GM10248 (cell line): Measurements from ENCODE around the gene ELAC2.

Experiments
- CTCF ChIA-PET: fragments of 300-600 bp; sonication (Branson Sonifier 250); formaldehyde crosslinking; extraction: SDS; loops from one replicate; lab custom pipeline; 2021; ENCODE audit warnings: antibody characterized with exemption; lab: Yijun Ruan, JAX
- POLR2A ChIA-PET: fragments of 350-650 bp; sonication (Branson Sonifier 250); formaldehyde crosslinking; extraction: SDS; loops from one replicate; lab custom pipeline; 2020; ENCODE audit warnings: antibody characterized with exemption; lab: Yijun Ruan, JAX
- DNase-seq: peaks from one replicate; pipeline ENCODE4 v3.0.0; 2012; ENCODE audit errors: extremely low spot score
- CTCF ChIP-seq: IDR thresholded peaks from 2 replicates; pipeline ENCODE4 v1.5.1; 2012; ENCODE audit warnings: mild to moderate bottlenecking, low read depth; ENCODE audit errors: extremely low read depth, missing control alignments, control extremely low read depth

ELAC2 gene

GRCh38 chr17:13024526-13025257 lies 6.9 kb upstream of the ELAC2 start:
- POLR2A ChIA-PET = no interaction called here
- DNase-seq = peak; percentile 71
- CTCF ChIA-PET = interaction anchor here (1.7 to 2.9 kb wide), 2 partner anchors 10 to 14 kb away, joined by 7 to 17 read pairs; no protein-coding TSS in a partner anchor
- TF ChIP-seq CTCF = peak; percentile 95

GRCh38 chr17:13024016-13024415 lies 6.2 kb upstream of the ELAC2 start:
- no peak for DNase-seq
- CTCF ChIA-PET = interaction anchor here (1.7 to 8.1 kb wide), 3 partner anchors 6 to 13 kb away, joined by 7 to 193 read pairs (median 17); no protein-coding TSS in a partner anchor
- POLR2A ChIA-PET = no interaction called here
- peak; percentile 17 for TF ChIP-seq CTCF

GRCh38 chr17:13016881-13017654 lies 759 bp downstream of the ELAC2 start:
- DNase-seq = no peak
- no peak for TF ChIP-seq CTCF
- ChIA-PET CTCF (interaction anchor here (1.8 to 8.1 kb wide), 3 partner anchors 8 to 13 kb away, joined by 7 to 193 read pairs (median 31); no protein-coding TSS in a partner anchor), POLR2A (interaction anchor here (1.1 to 1.6 kb wide), 4 partner anchors 11 to 24 kb away, joined by 3 to 4 read pairs (median 3); no protein-coding TSS in a partner anchor)

GRCh38 chr17:13014801-13015200 lies 3.0 kb downstream of the ELAC2 start:
- no peak for DNase-seq
- TF ChIP-seq CTCF = no peak
- POLR2A ChIA-PET = no interaction called here
- CTCF ChIA-PET = interaction anchor here (1.6 to 5.8 kb wide), 4 partner anchors 9 to 18 kb away, joined by 4 to 56 read pairs (median 24); no protein-coding TSS in a partner anchor

GRCh38 chr17:13010959-13011358 lies 6.9 kb downstream of the ELAC2 start:
- POLR2A ChIA-PET = no interaction called here
- CTCF ChIA-PET = interaction anchor here (1.1 to 5.8 kb wide), 4 partner anchors 7 to 25 kb away, joined by 3 to 56 read pairs (median 20); no protein-coding TSS in a partner anchor
- no peak for DNase-seq
- TF ChIP-seq CTCF = no peak

- TF ChIP-seq CTCF = no peak
- ChIA-PET CTCF (interaction anchor here (1.2 to 3.1 kb wide), 4 partner anchors 9 to 22 kb away, joined by 3 to 18 read pairs (median 8); partner anchors contain the start of gene ELAC2), POLR2A (no interaction called here)
- no peak for DNase-seq
These were observed 9.4 kb downstream of the ELAC2 start for GRCh38 chr17:13008461-13008860.
